Liver (tissue), 9 donors: ENCODE measurements around the gene CPSF6. TPM values are rescaled to one million over a fixed set of nuclear protein-coding genes. Genes with fewer than 3 reads are reported as not detected.

Experiments used
- DNase-seq: peaks from one replicate; pipeline ENCODE4 v3.0.0-alpha.2; 2017; ENCODE audit warnings: low spot score
- H3K27ac ChIP-seq, 2 donors: one replicate each; pipeline ENCODE4 v1.7.0; 2013; ENCODE audit warnings: inconsistent platforms in 2 of 2, low read length in 2 of 2, control low read depth in 1 of 2, low read depth in 1 of 2, mild to moderate bottlenecking in 1 of 2
- H3K27me3 ChIP-seq, 4 donors: one replicate each; pipeline versions ENCODE4 v1.6.1 to v1.7.0; 2013; ENCODE audit warnings: low read length in 3 of 4, inconsistent platforms in 1 of 4, mild to moderate bottlenecking in 1 of 4, moderate library complexity in 1 of 4; ENCODE audit not compliant: control insufficient read depth in 4 of 4, insufficient read depth in 4 of 4
- H3K36me3 ChIP-seq, 4 donors: one replicate each; pipeline versions ENCODE4 v1.6.1 to v1.7.0; 2013; ENCODE audit warnings: low read length in 3 of 4, mild to moderate bottlenecking in 3 of 4, low read depth in 1 of 4, moderate library complexity in 1 of 4; ENCODE audit not compliant: control insufficient read depth in 4 of 4, insufficient read depth in 3 of 4
- H3K4me1 ChIP-seq, 4 donors: one replicate each; pipeline versions ENCODE4 v1.6.1 to v1.7.0; 2013; ENCODE audit warnings: low read length in 3 of 4, mild to moderate bottlenecking in 3 of 4, moderate library complexity in 1 of 4; ENCODE audit not compliant: control insufficient read depth in 4 of 4, insufficient read depth in 4 of 4
- H3K4me3 ChIP-seq, 3 donors: one replicate each; pipeline versions ENCODE4 v1.6.1 to v1.7.0; 2013; ENCODE audit warnings: low read length in 3 of 3, control low read depth in 1 of 3, low read depth in 1 of 3, mild to moderate bottlenecking in 1 of 3
- H3K9ac ChIP-seq, 2 donors: one replicate each; pipeline ENCODE4 v1.7.0; 2013; ENCODE audit warnings: low read length in 2 of 2, mild to moderate bottlenecking in 2 of 2, moderate library complexity in 2 of 2, control low read depth in 1 of 2, low read depth in 1 of 2
- H3K9me3 ChIP-seq, 4 donors: one replicate each; pipeline versions ENCODE4 v1.6.1 to v1.7.0; 2013; ENCODE audit warnings: low read length in 3 of 4; ENCODE audit not compliant: control insufficient read depth in 4 of 4
- CTCF ChIP-seq: fragments of 150-350 bp; IDR thresholded peaks from 2 replicates; pipeline ENCODE4 v1.5.1; 2017; ENCODE audit warnings: improper control_type of control experiment, low read depth, low read length; ENCODE audit not compliant: missing input control
- EGR1 ChIP-seq, 2 donors: IDR thresholded peaks; 2 replicates each; pipeline ENCODE4 v1.6.1; 2016 to 2018; ENCODE audit warnings: antibody characterized with exemption in 2 of 2, low read depth in 2 of 2
- FOXA1 ChIP-seq: IDR thresholded peaks from 2 replicates; pipeline ENCODE4 v1.6.1; 2016; ENCODE audit warnings: antibody characterized with exemption
- FOXA2 ChIP-seq: IDR thresholded peaks from 2 replicates; pipeline ENCODE4 v1.6.1; 2016; ENCODE audit warnings: antibody characterized with exemption
- GABPA ChIP-seq, 2 donors: IDR thresholded peaks in 1 of 2; conservative IDR thresholded peaks in 1 of 2; 2 replicates each; pipeline ENCODE4 v1.6.1; 2016; ENCODE audit warnings: antibody characterized with exemption in 2 of 2, mild to moderate bottlenecking in 1 of 2, moderate library complexity in 1 of 2
- HNF4A ChIP-seq, 2 donors: conservative IDR thresholded peaks; 2 replicates each; pipeline ENCODE4 v1.6.1; 2016; ENCODE audit warnings: antibody characterized with exemption in 2 of 2, mild to moderate bottlenecking in 2 of 2
- JUND ChIP-seq, 2 donors: IDR thresholded peaks; 2 replicates each; pipeline ENCODE4 v1.6.1; 2016; ENCODE audit warnings: antibody characterized with exemption in 2 of 2
- NR2F2 ChIP-seq: IDR thresholded peaks from 2 replicates; pipeline ENCODE4 v1.6.1; 2016; ENCODE audit warnings: antibody characterized with exemption
- RAD21 ChIP-seq, 2 donors: IDR thresholded peaks; 2 replicates each; pipeline ENCODE4 v1.6.1; 2016; ENCODE audit warnings: antibody characterized with exemption in 2 of 2, mild to moderate bottlenecking in 2 of 2
- RXRA ChIP-seq, 2 donors: IDR thresholded peaks; 2 replicates each; pipeline ENCODE4 v1.6.1; 2017 to 2018; ENCODE audit warnings: antibody characterized with exemption in 2 of 2, mild to moderate bottlenecking in 1 of 2
- ZBTB33 ChIP-seq: IDR thresholded peaks from 2 replicates; pipeline ENCODE4 v1.6.1; 2016; ENCODE audit warnings: antibody characterized with exemption
- WGBS: extraction: QIAGEN DNeasy Blood & Tissue Kit; methylation state at CpG from one replicate; pipeline ENCODE4 v1.1.7; 2013; 5-methylcytosine and 5-hydroxymethylcytosine counted together
- polyA plus RNA-seq, 2 donors: library from polyadenylated mRNA; stranded (reverse) in 1 of 2; unstranded in 1 of 2; fragments of 200-250 nt in 1 of 2; fragments of >200 nt in 1 of 2; fragmentation: Nextera tagmentation in 1 of 2; extraction: Ambion mirVana in 1 of 2; gene quantifications; one replicate each; pipeline versions ENCODE4 v1.2.1 to v1.2.3, GENCODE V29; 2013 to 2015
- total RNA-seq, 2 donors: library from RNA; depleted of rRNA; stranded (reverse); fragments of >200 nt; gene quantifications; one replicate each; pipeline ENCODE4 v1.2.3, GENCODE V29; 2014
- TF ChIP-seq, protein P1 (sequence below): IDR thresholded peaks from 2 replicates; pipeline ENCODE4 v1.6.1; 2016; ENCODE audit warnings: antibody characterized with exemption, mild to moderate bottlenecking
- TF ChIP-seq, protein P2 (sequence below): IDR thresholded peaks from 2 replicates; pipeline ENCODE4 v1.6.1; 2016; ENCODE audit warnings: antibody characterized with exemption
- donor health status: healthy.
- donor health status: healthy.
- donor health status: healthy.
- donor health status: healthy.
- donor health status: healthy.

CPSF6 gene
- total and polyA plus RNA-seq, 4 donors: 10.8 to 21.1 (median 17.4) TPM

- no peaks in the 10 kb centered on the region for H3K36me3 ChIP-seq
- no peak overlapping the region for H3K4me3 ChIP-seq
- TF ChIP-seq, protein P1, sequence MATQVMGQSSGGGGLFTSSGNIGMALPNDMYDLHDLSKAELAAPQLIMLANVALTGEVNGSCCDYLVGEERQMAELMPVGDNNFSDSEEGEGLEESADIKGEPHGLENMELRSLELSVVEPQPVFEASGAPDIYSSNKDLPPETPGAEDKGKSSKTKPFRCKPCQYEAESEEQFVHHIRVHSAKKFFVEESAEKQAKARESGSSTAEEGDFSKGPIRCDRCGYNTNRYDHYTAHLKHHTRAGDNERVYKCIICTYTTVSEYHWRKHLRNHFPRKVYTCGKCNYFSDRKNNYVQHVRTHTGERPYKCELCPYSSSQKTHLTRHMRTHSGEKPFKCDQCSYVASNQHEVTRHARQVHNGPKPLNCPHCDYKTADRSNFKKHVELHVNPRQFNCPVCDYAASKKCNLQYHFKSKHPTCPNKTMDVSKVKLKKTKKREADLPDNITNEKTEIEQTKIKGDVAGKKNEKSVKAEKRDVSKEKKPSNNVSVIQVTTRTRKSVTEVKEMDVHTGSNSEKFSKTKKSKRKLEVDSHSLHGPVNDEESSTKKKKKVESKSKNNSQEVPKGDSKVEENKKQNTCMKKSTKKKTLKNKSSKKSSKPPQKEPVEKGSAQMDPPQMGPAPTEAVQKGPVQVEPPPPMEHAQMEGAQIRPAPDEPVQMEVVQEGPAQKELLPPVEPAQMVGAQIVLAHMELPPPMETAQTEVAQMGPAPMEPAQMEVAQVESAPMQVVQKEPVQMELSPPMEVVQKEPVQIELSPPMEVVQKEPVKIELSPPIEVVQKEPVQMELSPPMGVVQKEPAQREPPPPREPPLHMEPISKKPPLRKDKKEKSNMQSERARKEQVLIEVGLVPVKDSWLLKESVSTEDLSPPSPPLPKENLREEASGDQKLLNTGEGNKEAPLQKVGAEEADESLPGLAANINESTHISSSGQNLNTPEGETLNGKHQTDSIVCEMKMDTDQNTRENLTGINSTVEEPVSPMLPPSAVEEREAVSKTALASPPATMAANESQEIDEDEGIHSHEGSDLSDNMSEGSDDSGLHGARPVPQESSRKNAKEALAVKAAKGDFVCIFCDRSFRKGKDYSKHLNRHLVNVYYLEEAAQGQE: no peak
- peak in 1 of 2 donors; percentile 9 for TF ChIP-seq RXRA (IDR thresholded peaks at IDR 0.05)
- TF ChIP-seq NR2F2: no peak
- TF ChIP-seq RAD21 (IDR thresholded peaks at IDR 0.05): peak; percentile 96 to 98
- TF ChIP-seq CTCF: peak; percentile 96
- TF ChIP-seq GABPA (IDR thresholded peaks at IDR 0.05 in 1 of 2, conservative IDR thresholded peaks at IDR 0.05 in 1 of 2): no peak
- no peak for TF ChIP-seq FOXA1
- TF ChIP-seq, protein P2, sequence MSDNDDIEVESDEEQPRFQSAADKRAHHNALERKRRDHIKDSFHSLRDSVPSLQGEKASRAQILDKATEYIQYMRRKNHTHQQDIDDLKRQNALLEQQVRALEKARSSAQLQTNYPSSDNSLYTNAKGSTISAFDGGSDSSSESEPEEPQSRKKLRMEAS: no peak
- peak in 1 of 2 donors; percentile 13 for TF ChIP-seq HNF4A (conservative IDR thresholded peaks at IDR 0.05)
- no peak for TF ChIP-seq EGR1 (IDR thresholded peaks at IDR 0.05; ENCODE audit: low read depth in 2 of 2)
- TF ChIP-seq FOXA2: no peak
- no peaks in the 10 kb centered on the region for H3K27me3 ChIP-seq
- no peaks in the 10 kb centered on the region for H3K9me3 ChIP-seq
- DNase-seq: peak; percentile 79
- WGBS: 20% methylated on average over 9 of the region's 9 CpGs
- H3K9ac ChIP-seq: no peak overlapping the region
- no peak overlapping the region for H3K27ac ChIP-seq
- peaks cover 0 to 5% (median 3%) of the 10 kb centered on the region in 4 donors for H3K4me1 ChIP-seq
These were observed 51.3 kb downstream of the CPSF6 start for GRCh38 chr12:69290545-69291277.

DNA sequence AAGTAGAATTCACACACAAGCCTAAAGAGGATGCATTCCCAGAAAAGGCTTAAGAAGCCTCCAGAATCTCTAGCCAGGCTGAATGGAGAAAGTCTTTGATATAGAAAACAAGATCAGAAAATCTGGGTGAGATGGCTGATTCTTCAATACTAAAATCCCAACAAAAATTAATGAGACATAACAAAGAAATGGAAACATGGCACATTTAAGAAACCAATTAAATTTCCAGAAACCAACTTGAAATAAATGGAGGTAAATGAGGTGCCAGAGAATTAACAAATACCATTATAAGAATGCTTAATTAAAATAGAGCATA lies 51.9 kb downstream of the CPSF6 start:
- Histone ChIP-seq H3K9ac (no peak overlapping the region), H3K9me3 (no peaks in the 10 kb centered on the region)
- TF ChIP-seq ZBTB33 (no peak), JUND (IDR thresholded peaks at IDR 0.05) (no peak), FOXA1 (no peak)

More for the DNA sequence above, 51.9 kb downstream of the CPSF6 start:
- Histone ChIP-seq H3K27me3 (no peaks in the 10 kb centered on the region), H3K4me1 (peaks cover 0 to 5% (median 3%) of the 10 kb centered on the region in 4 donors), H3K36me3 (no peaks in the 10 kb centered on the region), H3K27ac (no peak overlapping the region), H3K4me3 (no peak overlapping the region)
- no peak for DNase-seq
